GM23338 (cell line): ENCODE measurements around the gene SYNDIG1. TPM values are rescaled to one million over a fixed set of nuclear protein-coding genes. Genes with fewer than 3 reads are reported as not detected.

Experiments used
- ATAC-seq: fragments of 200-7000 bp; cut with Tn5 transposase; 3 replicates; pipeline ENCODE4 v1.9.1; 2020
- DNase-seq: peaks from one replicate; pipeline ENCODE4 v3.0.0-alpha.2; 2015; ENCODE audit warnings: low spot score
- H2AFZ ChIP-seq: fragments of 200-600 bp; sonication (generic); 2 replicates; pipeline ENCODE4 v1.8.0; 2016; ENCODE audit warnings: antibody characterized with exemption, mild to moderate bottlenecking, moderate library complexity
- H3F3A ChIP-seq: fragments of 200-600 bp; sonication (generic); replicated peaks from 2 replicates; pipeline ENCODE4 v1.8.0; 2017; ENCODE audit warnings: antibody characterized with exemption, mixed run types, low read depth
- H3K27ac ChIP-seq: fragments of 200-600 bp; sonication (generic); 2 replicates; pipeline ENCODE4 v1.6.1; 2016; ENCODE audit warnings: low read depth
- H3K27me3 ChIP-seq: fragments of 200-600 bp; sonication (generic); 2 replicates; pipeline ENCODE4 v1.8.0; 2016; ENCODE audit warnings: mild to moderate bottlenecking, mixed run types, moderate library complexity; ENCODE audit not compliant: insufficient read depth
- H3K36me3 ChIP-seq: fragments of 200-600 bp; sonication (generic); 2 replicates; pipeline ENCODE4 v1.8.0; 2016; ENCODE audit warnings: mild to moderate bottlenecking; ENCODE audit not compliant: insufficient read depth
- H3K4me1 ChIP-seq: fragments of 200-600 bp; sonication (generic); 2 replicates; pipeline ENCODE4 v1.8.0; 2016; ENCODE audit warnings: mild to moderate bottlenecking, moderate library complexity; ENCODE audit not compliant: insufficient read depth
- H3K4me2 ChIP-seq: fragments of 200-600 bp; sonication (generic); 2 replicates; pipeline ENCODE4 v1.7.1; 2017; ENCODE audit warnings: mixed run types
- H3K4me3 ChIP-seq: fragments of 200-600 bp; sonication (generic); 2 replicates; pipeline ENCODE4 v1.6.1; 2016; ENCODE audit warnings: mixed run types
- H3K79me2 ChIP-seq: fragments of 200-600 bp; sonication (generic); replicated peaks from 2 replicates; pipeline ENCODE4 v1.8.0; 2017; ENCODE audit warnings: mild to moderate bottlenecking; ENCODE audit not compliant: insufficient read depth
- H3K9me2 ChIP-seq: fragments of 200-600 bp; sonication (generic); 2 replicates; pipeline ENCODE4 v1.8.0; 2017; ENCODE audit not compliant: insufficient read depth
- H4K20me1 ChIP-seq: fragments of 200-600 bp; sonication (generic); replicated peaks from 2 replicates; pipeline ENCODE4 v1.8.0; 2017; ENCODE audit warnings: mild to moderate bottlenecking; ENCODE audit not compliant: insufficient read depth
- H3K27ac Mint-ChIP-seq: 2 replicates; pipeline ENCODE4 v1.8.0; 2020; ENCODE audit warnings: inconsistent platforms, mild to moderate bottlenecking, moderate library complexity, mixed read lengths
- H3K27me3 Mint-ChIP-seq: 3 replicates; pipeline ENCODE4 v1.8.0; 2022; ENCODE audit warnings: low read depth, mild to moderate bottlenecking, moderate library complexity, mixed read lengths, inconsistent platforms; ENCODE audit not compliant: insufficient read depth, poor library complexity
- H3K36me3 Mint-ChIP-seq: 3 replicates; pipeline ENCODE4 v1.8.0; 2021; ENCODE audit warnings: low read depth, mild to moderate bottlenecking, inconsistent platforms, moderate library complexity, mixed read lengths
- H3K4me1 Mint-ChIP-seq: 3 replicates; pipeline ENCODE4 v1.8.0; 2020; ENCODE audit warnings: mild to moderate bottlenecking, inconsistent platforms, mixed read lengths
- H3K4me3 Mint-ChIP-seq: 3 replicates; pipeline ENCODE4 v1.8.0; 2021; ENCODE audit warnings: moderate library complexity, mild to moderate bottlenecking, inconsistent platforms, mixed read lengths
- H3K9me3 Mint-ChIP-seq: 3 replicates; pipeline ENCODE4 v1.8.0; 2020; ENCODE audit warnings: moderate library complexity, mild to moderate bottlenecking, inconsistent platforms, mixed read lengths
- CREB1 ChIP-seq: fragments of 250-450 bp; sonication (Bioruptor Pico); IDR thresholded peaks from 2 replicates; pipeline ENCODE4 v1.5.0; 2020; ENCODE audit warnings: low read depth, mild to moderate bottlenecking, moderate library complexity
- EZH2 ChIP-seq: fragments of 200-600 bp; sonication (generic); IDR thresholded peaks from one replicate; pipeline ENCODE4 v1.8.0; 2017; ENCODE audit warnings: antibody characterized with exemption, mild to moderate bottlenecking, low read depth; ENCODE audit not compliant: unreplicated experiment
- EZH2phosphoT487 ChIP-seq: fragments of 200-600 bp; sonication (generic); IDR thresholded peaks from one replicate; pipeline ENCODE4 v1.8.1; 2018; ENCODE audit warnings: antibody characterized with exemption; ENCODE audit not compliant: unreplicated experiment
- JUNB ChIP-seq: IDR thresholded peaks from one replicate; pipeline ENCODE4 v1.6.1; 2016; ENCODE audit warnings: antibody characterized with exemption; ENCODE audit not compliant: unreplicated experiment
- NANOG ChIP-seq: IDR thresholded peaks from 2 replicates; pipeline ENCODE4 v1.6.1; 2016; ENCODE audit warnings: antibody characterized with exemption, borderline replicate concordance
- POLR2AphosphoS5 ChIP-seq: IDR thresholded peaks from 2 replicates; pipeline ENCODE4 v1.6.1; 2016; ENCODE audit warnings: antibody characterized with exemption, low read depth
- STAT1 ChIP-seq: IDR thresholded peaks from one replicate; pipeline ENCODE4 v1.6.1; 2016; ENCODE audit warnings: antibody characterized with exemption; ENCODE audit not compliant: unreplicated experiment
- ZNF114 ChIP-seq: fragments of 250-450 bp; sonication (Bioruptor Pico); IDR thresholded peaks from 2 replicates; pipeline ENCODE4 v1.5.0; 2020; ENCODE audit warnings: mild to moderate bottlenecking, moderate library complexity
- ZNF331 ChIP-seq: fragments of 250-450 bp; sonication (Bioruptor Pico); IDR thresholded peaks from 2 replicates; pipeline ENCODE4 v1.5.0; 2020; ENCODE audit warnings: low read depth, mild to moderate bottlenecking, moderate library complexity
- ZNF462 ChIP-seq: fragments of 250-450 bp; sonication (Bioruptor Pico); IDR thresholded peaks from 2 replicates; pipeline ENCODE4 v1.5.0; 2020; ENCODE audit warnings: mild to moderate bottlenecking, moderate library complexity
- polyA plus RNA-seq: library from polyadenylated mRNA; unstranded; fragments of >200 nt; fragmentation: Nextera tagmentation; extraction: Ambion mirVana; gene quantifications from 2 replicates; pipeline ENCODE4 v1.2.1, GENCODE V29; 2016
- total RNA-seq: library from RNA; depleted of rRNA; stranded (reverse); fragments of >200 nt; shearing (Covaris generic); gene quantifications from 2 replicates; pipeline ENCODE4 v1.2.3, GENCODE V29; 2014
- TF ChIP-seq, protein P1 (sequence below): IDR thresholded peaks from 2 replicates; pipeline ENCODE4 v1.6.1; 2016; ENCODE audit warnings: antibody characterized with exemption
- TF ChIP-seq, protein P2 (sequence below): IDR thresholded peaks from one replicate; pipeline ENCODE4 v1.6.1; 2018; ENCODE audit warnings: antibody characterized with exemption; ENCODE audit not compliant: unreplicated experiment
- TF ChIP-seq, protein P3 (sequence below), 2 experiments: fragments of 200-600 bp in 1 of 2; sonication (generic) in 1 of 2; conservative IDR thresholded peaks; 2 replicates each; pipeline versions ENCODE4 v1.5.1 to v1.6.1; 2016 to 2017; ENCODE audit warnings: antibody characterized with exemption in 2 of 2, low read depth in 2 of 2, mild to moderate bottlenecking in 2 of 2, moderate library complexity in 1 of 2

SYNDIG1 gene
- total and polyA plus RNA-seq, 2 experiments from 2014 or later = 2.8 to 4.8 TPM

- ATAC-seq = no peak
- no peak overlapping the region for H3K4me3 ChIP-seq
- 0 out of 3 replicates have a peak, but pooled peaks cover 3% of the 10 kb centered on the region for H3K9me3 Mint-ChIP-seq
- peaks cover 21% of the 10 kb centered on the region for H3K4me1 ChIP-seq
- peaks cover 35% of the 10 kb centered on the region for H3K4me1 Mint-ChIP-seq
- no peak overlapping the region for H2AFZ ChIP-seq
- H3K36me3 ChIP-seq = no peaks in the 10 kb centered on the region
- TF ChIP-seq CREB1 (CRISPR knock-in tag) (no peak), POLR2AphosphoS5 (no peak), EZH2phosphoT487 (no peak), NANOG (no peak), ZNF114 (CRISPR knock-in tag) (no peak), JUNB (no peak), ZNF462 (CRISPR knock-in tag) (no peak), STAT1 (no peak), EZH2 (no peak), ZNF331 (CRISPR knock-in tag) (no peak)
- TF ChIP-seq, protein P1, sequence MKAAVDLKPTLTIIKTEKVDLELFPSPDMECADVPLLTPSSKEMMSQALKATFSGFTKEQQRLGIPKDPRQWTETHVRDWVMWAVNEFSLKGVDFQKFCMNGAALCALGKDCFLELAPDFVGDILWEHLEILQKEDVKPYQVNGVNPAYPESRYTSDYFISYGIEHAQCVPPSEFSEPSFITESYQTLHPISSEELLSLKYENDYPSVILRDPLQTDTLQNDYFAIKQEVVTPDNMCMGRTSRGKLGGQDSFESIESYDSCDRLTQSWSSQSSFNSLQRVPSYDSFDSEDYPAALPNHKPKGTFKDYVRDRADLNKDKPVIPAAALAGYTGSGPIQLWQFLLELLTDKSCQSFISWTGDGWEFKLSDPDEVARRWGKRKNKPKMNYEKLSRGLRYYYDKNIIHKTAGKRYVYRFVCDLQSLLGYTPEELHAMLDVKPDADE = no peak
- TF ChIP-seq, protein P2, sequence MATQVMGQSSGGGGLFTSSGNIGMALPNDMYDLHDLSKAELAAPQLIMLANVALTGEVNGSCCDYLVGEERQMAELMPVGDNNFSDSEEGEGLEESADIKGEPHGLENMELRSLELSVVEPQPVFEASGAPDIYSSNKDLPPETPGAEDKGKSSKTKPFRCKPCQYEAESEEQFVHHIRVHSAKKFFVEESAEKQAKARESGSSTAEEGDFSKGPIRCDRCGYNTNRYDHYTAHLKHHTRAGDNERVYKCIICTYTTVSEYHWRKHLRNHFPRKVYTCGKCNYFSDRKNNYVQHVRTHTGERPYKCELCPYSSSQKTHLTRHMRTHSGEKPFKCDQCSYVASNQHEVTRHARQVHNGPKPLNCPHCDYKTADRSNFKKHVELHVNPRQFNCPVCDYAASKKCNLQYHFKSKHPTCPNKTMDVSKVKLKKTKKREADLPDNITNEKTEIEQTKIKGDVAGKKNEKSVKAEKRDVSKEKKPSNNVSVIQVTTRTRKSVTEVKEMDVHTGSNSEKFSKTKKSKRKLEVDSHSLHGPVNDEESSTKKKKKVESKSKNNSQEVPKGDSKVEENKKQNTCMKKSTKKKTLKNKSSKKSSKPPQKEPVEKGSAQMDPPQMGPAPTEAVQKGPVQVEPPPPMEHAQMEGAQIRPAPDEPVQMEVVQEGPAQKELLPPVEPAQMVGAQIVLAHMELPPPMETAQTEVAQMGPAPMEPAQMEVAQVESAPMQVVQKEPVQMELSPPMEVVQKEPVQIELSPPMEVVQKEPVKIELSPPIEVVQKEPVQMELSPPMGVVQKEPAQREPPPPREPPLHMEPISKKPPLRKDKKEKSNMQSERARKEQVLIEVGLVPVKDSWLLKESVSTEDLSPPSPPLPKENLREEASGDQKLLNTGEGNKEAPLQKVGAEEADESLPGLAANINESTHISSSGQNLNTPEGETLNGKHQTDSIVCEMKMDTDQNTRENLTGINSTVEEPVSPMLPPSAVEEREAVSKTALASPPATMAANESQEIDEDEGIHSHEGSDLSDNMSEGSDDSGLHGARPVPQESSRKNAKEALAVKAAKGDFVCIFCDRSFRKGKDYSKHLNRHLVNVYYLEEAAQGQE = no peak
- TF ChIP-seq, protein P3, sequence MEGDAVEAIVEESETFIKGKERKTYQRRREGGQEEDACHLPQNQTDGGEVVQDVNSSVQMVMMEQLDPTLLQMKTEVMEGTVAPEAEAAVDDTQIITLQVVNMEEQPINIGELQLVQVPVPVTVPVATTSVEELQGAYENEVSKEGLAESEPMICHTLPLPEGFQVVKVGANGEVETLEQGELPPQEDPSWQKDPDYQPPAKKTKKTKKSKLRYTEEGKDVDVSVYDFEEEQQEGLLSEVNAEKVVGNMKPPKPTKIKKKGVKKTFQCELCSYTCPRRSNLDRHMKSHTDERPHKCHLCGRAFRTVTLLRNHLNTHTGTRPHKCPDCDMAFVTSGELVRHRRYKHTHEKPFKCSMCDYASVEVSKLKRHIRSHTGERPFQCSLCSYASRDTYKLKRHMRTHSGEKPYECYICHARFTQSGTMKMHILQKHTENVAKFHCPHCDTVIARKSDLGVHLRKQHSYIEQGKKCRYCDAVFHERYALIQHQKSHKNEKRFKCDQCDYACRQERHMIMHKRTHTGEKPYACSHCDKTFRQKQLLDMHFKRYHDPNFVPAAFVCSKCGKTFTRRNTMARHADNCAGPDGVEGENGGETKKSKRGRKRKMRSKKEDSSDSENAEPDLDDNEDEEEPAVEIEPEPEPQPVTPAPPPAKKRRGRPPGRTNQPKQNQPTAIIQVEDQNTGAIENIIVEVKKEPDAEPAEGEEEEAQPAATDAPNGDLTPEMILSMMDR (conservative IDR thresholded peaks at IDR 0.05; ENCODE audit: low read depth in 2 of 2) = no peak
- no peak overlapping the region for H3K4me3 Mint-ChIP-seq
- DNase-seq = no peak
- H3K79me2 ChIP-seq = no peaks in the 10 kb centered on the region
- no peaks in the 10 kb centered on the region for H3F3A ChIP-seq
- H3K27me3 ChIP-seq = no peaks in the 10 kb centered on the region
- peaks cover 10% of the 10 kb centered on the region for H3K27me3 Mint-ChIP-seq
- no peak overlapping the region for H3K4me2 ChIP-seq
- peaks cover 10% of the 10 kb centered on the region; the same call in 1 of the 2 replicates for H3K9me2 ChIP-seq
- no peak overlapping the region for H3K27ac Mint-ChIP-seq
- H4K20me1 ChIP-seq = no peaks in the 10 kb centered on the region
- H3K27ac ChIP-seq = no peak overlapping the region
- H3K36me3 Mint-ChIP-seq = no peaks in the 10 kb centered on the region
Measured at GRCh38 chr20:24456398-24456781, 13.0 kb upstream of the SYNDIG1 start.
